COR-L47 (cell line): Measurements from ENCODE around the gene MTHFSD.
A peak's percentile ranks its signal among the peaks of the same experiment; 100 is the strongest.

Source experiments
- DNase-seq: peaks from one replicate; lab custom pipeline; 2025; lab: John Stamatoyannopoulos, UW

The MTHFSD gene

DNA sequence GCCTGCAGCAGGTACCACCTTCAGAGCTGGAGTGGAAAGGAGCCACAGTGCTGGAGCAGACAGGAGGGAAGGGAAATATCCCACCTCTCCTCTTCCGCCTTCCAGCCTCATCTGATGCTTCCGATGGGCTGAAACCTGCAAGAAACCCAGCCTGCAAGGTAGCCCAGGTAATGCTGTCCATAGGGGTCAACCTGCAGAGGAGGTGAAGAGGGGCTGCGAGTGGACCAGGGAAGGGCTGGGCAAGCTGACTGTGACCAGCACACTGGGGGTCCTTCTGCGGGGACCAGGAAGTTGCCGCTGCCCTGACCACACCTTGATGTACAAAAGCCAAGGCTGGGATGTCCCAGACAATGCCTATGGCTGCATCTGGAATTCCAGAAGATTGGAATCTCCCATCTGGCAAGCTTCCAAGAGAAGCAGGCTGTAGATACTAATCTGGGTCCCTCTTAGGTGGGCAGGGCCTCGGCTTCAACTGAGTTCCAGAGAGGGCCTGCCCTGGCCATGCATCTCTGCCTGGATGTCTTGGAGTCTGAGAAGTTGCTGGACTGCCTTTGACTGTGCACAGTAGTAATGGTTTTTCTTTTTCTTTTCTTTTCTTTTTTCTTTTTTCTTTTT lies 29.1 kb upstream of the MTHFSD start:
- no peak for DNase-seq

DNA sequence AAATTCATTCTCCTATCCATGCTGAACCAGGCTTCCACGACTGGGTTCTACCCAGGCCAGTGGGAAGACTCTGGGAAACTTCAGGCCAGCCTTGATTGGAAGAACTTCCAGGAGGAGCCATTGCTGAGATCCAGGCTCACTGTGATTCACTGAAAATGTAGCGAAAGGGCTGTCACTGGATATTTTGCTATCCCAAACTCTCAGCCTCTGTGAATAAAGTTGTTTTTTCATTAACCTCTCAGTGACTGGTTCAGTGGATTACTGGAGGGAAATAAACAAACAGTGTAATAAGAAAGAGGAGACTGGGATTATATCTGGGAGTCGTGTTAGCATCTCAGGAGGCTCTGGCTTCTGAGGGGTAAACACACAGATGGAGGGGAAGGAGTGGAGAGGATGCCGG lies 26.4 kb upstream of the MTHFSD start:
- no peak for DNase-seq

DNA sequence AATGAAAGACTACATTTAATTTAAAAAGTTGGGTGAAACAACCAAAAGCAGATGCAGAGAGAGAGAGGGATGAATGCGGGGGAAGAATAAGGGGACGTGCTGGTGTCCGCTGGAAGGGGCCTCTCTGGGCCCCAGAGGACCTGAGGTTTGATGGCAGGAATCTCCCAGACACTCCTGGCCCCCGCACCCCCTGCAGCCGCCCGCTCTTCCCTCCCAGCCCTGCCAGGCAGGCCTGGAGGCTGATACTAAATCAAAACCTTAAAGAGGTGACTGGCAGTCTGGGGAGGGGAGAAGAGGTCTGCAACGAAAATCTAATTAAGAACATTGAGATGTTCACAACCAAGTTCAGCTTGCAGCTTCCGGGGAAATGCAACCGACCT lies 25.7 kb upstream of the MTHFSD start:
- DNase-seq, result no peak

DNA sequence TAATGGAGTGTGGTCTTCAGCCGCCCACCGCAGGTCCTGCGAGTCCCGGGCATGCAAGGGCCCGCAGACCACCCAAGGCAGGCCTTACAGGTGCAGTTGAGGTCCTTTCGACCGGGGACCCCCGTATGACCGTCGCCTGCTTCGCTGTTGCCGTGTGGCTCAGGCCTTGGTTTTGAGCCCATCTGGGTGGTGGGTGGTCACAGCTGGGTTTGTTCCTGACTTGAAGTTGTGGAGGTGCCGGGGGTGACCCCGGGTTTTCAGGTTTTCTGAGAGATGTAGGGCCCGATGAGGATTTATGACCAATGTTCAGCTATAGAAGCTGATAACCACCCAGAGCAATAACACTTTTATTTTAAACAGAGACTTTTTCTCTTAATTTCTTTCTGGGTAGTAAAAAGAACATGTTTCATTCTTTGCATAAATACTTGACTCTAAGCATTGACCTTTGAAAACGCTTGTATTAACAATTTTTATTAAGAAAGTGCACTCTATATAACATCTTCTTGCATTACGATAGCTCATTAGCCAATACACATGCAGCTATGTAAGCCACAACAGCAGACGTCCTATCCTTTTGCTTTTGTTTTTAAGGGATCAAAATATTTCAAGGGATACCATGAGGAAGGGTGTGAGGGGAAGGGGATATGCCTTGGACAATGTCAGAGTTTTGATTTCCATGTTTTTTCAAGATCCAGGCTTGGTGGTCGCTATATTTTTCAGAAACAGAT lies 25.2 kb upstream of the MTHFSD start:
- DNase-seq, result no peak

DNA sequence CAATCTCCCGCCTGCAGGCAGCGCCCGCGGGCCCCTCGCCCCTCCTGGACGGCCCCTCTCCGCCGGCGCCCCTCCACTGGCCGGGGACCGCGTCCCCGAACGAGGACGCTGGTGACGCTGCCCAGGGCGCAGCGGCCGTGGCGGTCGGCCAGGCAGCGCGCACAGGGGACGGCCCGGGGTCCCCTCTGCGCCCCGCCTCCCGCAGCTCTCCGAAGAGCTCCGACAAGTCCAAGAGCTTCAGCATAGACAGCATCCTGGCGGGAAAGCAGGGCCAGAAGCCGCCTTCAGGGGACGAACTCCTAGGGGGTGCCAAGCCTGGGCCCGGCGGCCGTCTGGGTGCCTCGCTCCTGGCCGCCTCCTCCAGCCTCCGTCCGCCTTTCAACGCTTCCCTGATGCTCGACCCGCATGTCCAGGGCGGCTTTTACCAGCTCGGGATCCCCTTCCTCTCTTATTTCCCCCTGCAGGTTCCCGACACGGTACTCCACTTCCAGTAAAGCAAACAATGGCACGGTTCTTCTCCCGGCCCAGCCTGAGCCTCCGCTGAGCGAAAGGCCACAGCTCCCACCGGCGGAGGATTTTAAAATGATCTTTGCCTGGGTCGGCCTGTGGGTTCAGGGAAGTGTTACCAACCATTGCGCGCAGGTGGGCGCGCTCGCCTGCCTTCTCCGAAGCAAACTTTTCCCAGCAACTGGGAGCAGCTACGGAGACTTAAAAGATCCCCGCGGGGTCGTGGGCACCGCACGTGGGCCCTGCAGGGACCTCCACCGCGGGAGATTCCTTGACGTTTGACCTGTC lies 24.4 kb upstream of the MTHFSD start:
- no peak for DNase-seq

DNA sequence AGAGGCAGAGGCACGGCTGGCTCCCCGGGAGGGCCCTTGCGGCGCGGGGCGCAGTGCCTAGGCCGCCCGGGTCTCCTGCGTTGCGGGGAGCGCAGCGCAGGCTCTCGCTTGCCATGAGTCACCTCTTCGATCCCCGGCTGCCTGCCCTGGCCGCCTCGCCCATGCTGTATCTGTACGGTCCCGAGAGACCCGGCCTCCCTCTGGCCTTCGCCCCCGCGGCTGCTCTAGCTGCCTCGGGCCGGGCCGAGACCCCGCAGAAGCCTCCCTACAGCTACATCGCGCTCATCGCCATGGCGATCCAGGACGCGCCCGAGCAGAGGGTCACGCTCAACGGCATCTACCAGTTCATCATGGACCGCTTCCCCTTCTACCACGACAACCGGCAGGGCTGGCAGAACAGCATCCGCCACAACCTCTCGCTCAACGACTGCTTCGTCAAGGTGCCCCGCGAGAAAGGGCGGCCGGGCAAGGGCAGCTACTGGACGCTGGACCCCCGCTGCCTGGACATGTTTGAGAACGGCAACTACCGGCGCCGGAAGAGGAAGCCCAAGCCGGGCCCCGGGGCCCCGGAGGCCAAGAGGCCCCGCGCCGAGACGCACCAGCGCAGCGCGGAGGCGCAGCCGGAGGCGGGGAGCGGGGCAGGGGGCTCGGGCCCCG lies 23.7 kb upstream of the MTHFSD start:
- DNase-seq, result no peak

DNA sequence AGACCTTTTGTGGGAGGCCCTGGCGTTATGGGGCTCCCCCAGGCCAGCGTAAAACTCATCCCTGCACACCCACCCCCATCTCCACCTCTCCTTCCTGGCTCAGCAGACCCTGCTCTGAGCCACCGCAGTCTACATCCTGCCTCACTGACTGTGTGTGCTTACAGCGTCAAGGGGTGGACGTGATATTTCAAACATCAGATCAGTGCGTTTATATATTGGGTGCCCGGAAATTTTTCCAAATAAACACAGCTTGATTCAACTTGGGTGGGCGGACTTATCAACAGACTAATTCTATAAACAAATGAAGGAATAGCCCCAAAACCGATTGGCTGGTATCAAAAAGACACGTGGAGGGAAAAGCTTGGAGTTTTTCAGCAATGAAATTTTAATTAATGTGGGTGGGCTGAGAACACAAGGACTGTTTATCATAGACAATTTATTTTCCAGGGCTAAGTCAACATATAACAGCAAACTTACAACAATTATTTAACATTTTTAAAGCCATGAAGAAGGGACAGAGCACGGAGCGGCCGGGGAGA lies 23.1 kb upstream of the MTHFSD start, which contains the start of gene FOXL1:
FOXL1 (plus strand) TSS at position 489 of the 539 bp plus-strand sequence. CDS start 175 bp downstream, outside the sequence.
- DNase-seq, result no peak

DNA sequence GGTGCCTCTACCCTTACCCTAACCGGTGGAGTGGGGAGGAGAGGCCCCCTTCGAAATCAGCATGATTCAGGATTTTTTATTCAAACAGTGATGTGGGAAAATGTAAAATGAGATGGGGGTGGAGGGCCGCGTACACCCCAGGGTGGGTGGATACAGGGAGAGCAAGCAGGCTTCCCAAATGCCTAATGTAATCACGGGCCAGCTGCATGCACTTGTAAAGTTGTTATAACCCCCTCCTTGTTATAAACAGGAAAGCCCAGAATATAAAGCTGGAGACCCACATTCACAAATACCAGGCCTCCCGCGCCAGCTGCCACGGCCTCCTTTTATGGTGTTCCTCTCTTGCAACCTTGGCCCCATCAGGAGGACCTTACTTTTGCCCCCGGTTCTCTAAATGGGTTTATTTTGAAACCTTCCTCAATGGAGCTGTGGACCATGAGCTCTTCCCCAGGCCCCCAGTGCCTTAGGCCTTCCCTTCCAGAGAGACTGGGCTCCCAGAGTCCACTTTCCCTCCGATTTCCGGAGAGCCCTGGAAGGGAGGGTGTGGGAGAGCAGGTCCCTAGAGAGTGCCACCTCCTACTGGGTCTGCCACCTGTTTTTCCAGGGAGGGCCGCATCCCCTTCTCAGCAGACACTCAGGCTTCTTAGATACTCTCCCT lies 22.4 kb upstream of the MTHFSD start:
- DNase-seq, result no peak

DNA sequence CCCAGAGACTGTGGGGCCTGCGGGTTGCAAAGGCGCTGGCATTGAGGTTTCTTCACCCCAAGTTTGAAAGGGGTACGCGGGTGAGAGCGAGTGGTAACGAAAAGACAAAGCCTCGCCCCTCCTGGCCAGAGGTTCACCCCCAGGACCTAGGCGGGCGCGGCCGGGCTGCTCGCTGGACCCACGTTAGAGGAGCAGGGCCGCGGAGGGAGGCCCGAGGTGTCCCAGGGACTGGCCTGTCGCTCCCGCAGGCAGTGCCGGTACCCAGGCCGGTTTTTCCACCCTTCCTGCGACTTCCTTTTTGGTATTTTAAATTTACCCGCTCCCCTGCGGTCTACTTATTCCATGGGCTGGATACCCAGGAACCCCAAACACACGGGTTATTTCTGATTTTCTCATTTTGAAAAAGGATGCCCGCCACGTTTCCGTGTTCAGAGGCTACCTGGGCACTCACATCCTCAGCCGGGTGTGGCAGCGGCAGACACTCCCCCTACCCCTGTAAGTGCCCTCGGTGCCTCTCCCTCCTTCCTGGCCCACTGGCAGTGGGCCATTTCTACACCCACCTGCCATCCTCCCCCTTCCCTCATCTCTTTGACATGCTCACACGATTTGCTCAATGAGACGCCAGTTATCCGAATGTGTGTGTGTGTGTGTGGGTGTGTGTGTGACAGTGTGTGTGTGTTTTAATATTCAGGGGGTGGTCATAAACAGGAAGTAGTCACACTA lies 21.7 kb upstream of the MTHFSD start:
- no peak for DNase-seq

DNA sequence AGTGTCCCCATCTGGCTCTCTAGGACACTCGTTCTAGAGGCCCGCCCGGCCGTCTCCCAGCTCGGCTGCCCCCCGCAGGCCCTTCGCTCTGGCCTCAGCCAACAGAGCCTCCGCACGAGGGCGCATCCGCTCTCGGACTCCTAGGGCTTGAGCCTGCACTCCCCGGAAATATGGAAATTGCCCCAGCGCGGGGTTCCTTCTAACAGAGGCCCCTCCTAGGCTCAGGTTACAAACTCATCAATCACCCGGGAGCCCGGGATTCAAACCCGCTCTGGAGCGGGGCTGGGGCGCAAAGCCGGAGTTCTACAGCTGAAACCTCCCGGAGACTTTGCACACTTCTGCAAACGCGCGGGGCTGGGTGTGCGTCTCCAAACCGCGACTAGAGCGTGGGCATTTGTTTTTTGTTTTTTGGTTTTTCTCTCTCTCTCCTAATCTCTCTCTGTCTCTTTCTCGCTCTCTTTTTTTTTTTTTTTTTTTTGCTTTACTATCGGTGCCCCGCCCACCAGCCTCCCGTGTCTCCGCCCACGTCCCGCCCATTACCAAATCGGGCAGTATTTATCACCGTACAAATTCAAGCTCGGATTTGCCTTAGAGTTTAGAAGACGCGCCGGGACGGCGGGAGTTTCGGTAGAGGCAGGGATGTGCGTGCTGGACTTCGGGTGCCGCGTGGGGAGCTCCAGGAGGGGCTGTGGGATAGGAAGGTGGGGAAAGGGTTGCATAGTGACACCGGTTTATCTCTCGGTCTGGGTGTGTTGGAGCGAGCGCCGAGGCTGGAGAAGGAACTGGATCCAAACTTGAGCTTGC lies 20.9 kb upstream of the MTHFSD start:
- peak; percentile 3 for DNase-seq

DNA sequence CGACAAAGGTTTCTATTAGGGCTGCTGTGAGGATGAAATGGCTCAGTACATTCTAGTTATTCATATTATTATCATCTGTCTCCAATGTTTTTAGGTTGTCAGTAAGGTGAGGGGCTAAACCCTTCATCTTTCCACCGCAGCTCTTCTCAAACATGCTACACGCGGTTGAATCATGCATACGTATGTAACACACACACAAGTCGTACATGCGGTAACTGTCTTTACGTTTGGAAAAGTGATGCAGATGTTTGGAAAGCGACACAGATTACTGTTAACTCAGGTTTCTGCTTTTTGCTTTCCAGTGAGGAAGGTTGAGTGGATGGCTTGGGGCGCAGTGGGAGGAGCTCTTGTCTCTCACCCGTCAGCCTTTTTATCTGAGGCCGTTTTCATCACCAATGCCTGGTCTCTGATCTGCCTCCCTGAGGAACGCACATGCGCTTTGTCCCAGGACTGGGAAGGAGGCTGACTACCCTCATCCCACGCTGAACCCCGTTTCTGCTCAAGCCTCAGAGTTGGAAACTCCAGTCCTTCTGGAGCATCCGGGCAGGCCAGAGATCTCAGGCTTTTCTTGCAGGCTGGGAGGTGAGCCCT lies 20.2 kb upstream of the MTHFSD start:
- DNase-seq, result no peak

DNA sequence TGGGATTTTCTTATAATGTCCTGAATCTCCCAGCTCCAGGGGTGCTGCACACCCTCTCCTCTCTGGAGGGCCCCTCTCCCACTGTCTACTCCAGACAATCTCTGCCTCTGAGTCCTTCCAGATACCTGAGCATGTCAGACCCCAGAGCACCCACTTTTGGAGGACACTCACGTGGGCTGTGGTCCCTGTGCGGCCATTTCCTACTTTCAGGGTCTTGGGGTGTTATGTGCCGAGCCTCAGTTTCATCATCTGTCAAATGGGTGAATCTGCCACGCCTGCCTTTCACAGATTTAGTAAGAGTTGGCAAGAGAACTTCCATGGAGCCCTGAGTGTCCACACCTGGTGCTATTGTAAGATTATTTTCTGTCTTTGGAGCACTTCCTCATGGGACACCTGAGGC lies 19.6 kb upstream of the MTHFSD start:
- DNase-seq, result no peak

DNA sequence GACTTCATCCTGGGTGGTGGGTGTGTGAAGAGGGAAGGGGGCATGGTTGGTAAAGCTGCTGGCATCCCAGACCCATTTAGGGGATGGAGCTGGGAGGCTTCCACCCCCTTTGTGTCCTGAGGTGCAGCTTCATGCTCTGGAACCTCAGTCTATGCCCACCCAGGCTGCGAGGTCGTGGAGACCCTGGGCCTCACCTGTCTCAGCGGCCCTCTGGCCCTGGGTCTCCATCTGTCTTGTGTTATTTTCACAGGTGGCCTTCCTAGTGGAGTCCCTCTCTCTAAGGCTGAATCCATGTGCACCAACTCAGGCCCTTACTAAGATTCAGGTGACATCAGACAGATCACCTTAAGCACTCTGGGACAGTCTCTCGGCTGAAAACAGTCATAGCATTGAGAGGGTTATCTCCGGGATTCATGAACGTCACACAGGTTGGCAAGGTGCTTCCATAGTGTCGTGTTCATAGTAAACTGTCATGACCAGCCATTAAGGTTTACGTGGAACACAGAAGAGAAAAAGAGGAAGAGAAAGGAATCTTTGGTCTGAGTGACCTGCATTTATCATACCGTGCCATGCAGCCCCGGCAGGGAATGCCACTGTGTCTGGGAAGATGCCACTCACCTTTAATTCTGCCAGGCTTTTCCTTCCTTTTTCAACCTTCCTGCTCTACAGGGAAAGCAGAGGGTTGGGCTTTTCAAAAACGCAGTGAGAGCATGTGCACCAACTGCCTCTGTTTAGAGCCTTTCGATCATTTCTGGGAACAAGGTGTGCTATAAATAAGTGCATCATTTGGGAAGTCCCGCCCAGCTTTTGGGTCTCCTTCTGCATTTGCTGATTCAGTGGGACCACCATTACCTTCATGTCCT lies 18.8 kb upstream of the MTHFSD start:
- DNase-seq, result no peak

DNA sequence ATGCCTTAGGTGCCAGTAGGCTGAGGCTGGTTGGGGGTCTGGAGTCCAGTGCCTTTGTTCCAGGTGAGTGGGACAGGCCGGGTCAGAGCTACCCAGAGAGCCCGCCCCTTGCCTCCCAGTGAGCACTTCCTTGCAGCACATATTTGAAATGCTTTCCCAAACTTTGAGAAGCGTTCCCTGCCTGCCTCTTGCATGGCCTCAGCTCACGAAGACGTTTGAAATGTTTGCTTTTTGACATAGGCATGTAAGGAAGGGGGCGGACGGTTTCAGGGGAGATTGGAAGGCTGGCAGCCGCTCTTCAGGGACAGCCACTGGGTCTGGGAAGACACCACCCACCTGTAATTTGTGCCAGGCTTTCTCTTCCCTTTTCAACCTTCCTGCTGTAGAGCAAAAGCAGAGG lies 18.2 kb upstream of the MTHFSD start:
- DNase-seq, result no peak

DNA sequence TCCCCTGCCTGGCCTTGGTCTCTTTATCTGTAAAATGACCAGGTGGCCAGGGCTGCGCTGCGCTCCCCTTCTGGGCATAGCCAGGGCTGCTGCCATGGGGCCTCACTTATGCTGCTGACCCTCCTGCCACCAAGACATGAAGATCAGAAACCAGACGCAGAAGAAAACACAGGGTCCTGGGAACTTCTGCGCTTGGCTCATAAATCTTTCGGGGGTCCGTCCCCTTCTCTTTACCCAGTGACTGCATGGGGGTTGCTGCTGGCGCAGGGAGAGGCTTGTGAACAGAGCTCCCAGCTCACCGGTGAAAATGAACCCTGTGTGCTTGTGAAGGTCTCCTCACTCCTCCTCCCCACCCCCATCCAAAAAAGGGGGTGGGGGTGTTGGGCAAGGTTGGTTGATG lies 17.6 kb upstream of the MTHFSD start:
- no peak for DNase-seq

DNA sequence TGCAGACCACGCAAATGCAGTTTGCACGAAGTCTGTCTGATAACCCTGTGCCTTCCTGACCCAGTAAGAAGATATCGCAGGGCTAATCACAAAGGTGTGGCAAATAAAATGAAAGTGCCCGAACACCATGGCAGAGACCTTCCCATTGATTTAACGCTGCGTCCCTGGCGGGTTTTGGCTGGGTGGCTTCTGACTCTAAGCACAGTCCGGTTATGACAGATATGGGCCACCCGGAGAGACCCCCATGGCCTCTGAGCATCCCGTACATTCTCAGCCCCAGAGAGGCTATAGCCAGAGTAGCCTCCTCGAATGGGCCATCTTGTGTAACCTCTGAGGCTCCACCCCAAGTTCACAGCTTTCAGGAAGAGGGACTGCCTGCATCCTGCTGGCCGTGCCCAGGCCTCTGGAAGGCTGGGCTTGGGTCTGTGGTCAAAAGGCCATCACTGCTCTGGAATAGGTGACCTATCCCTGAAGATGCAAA lies 17.0 kb upstream of the MTHFSD start:
- no peak for DNase-seq

DNA sequence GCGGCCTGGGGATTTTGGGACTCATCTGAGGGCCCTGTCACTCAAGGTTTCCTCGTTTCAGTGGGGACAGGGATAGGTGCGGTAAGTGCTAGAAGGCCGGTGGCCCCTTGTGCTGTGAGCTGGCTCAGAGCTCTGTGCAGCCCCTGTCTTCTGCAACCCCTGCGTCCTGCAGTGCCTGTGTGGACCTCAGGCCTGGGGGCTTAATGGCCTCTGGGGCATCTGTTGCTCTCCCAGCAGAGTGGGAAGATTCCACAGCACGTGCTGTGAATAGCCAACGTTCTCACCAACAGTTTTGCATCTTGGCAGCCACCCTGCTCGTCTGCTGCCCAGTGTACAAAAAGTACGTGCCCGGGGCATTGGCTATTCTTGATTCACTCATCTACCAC lies 16.5 kb upstream of the MTHFSD start:
- no peak for DNase-seq
